EH (cell line): ENCODE measurements around the gene WSCD2.
"Not testable (repeated sequence)": the region's sequence is repeated elsewhere in the genome, so short reads cannot be mapped to it uniquely, and the experiment has no call there.

Experiments used
- DNase-seq: peaks from one replicate; pipeline ENCODE4 v3.0.0-alpha.2; 2015; ENCODE audit warnings: low read depth

Gene WSCD2

GRCh38 chr12:108196921-108197320 lies 67.8 kb downstream of the WSCD2 start:
- no peak for DNase-seq

- DNase-seq, result no peak
Measured at GRCh38 chr12:108198043-108198442, 69.0 kb downstream of the WSCD2 start.

GRCh38 chr12:108199106-108199505 lies 70.0 kb downstream of the WSCD2 start:
- no peak for DNase-seq

GRCh38 chr12:108201808-108202207 lies 72.7 kb downstream of the WSCD2 start:
- no peak for DNase-seq

- DNase-seq, result no peak
Measured at GRCh38 chr12:108204117-108204987, 75.3 kb downstream of the WSCD2 start.

- no peak for DNase-seq
Measured at GRCh38 chr12:108205864-108206263, 76.8 kb downstream of the WSCD2 start.

GRCh38 chr12:108207791-108208730 lies 79.0 kb downstream of the WSCD2 start:
- DNase-seq, result no peak

- DNase-seq, result no peak
Measured at GRCh38 chr12:108210001-108210400, 80.9 kb downstream of the WSCD2 start.

- no peak for DNase-seq
Measured at GRCh38 chr12:108211157-108211556, 82.1 kb downstream of the WSCD2 start.

GRCh38 chr12:108213871-108214445 lies 84.9 kb downstream of the WSCD2 start:
- DNase-seq, result no peak

GRCh38 chr12:108214486-108214885 lies 85.4 kb downstream of the WSCD2 start:
- DNase-seq, result peak; percentile 19

GRCh38 chr12:108215458-108215857 lies 86.4 kb downstream of the WSCD2 start:
- DNase-seq, result no peak

GRCh38 chr12:108218921-108219320 lies 89.8 kb downstream of the WSCD2 start:
- no peak for DNase-seq

GRCh38 chr12:108225101-108225500 lies 96.0 kb downstream of the WSCD2 start:
- not testable (repeated sequence) for DNase-seq

- no peak for DNase-seq
Measured at GRCh38 chr12:108226866-108227265, 97.8 kb downstream of the WSCD2 start.

- DNase-seq, result no peak
Measured at GRCh38 chr12:108228746-108229145, 99.7 kb downstream of the WSCD2 start.

GRCh38 chr12:108231109-108231905 lies 102.2 kb downstream of the WSCD2 start:
- DNase-seq, result no peak

GRCh38 chr12:108231909-108232434 lies 102.9 kb downstream of the WSCD2 start:
- no peak for DNase-seq

- DNase-seq, result no peak
Measured at GRCh38 chr12:108232565-108232964, 103.5 kb downstream of the WSCD2 start.

GRCh38 chr12:108234158-108234557 lies 105.1 kb downstream of the WSCD2 start:
- peak; percentile 3 for DNase-seq
